Stimulated activated CD8-positive, alpha-beta memory T cell treated with anti-CD3 and anti-CD28 coated beads, Interleukin-7, amount 100 ng/mL, for 24 hours (primary cell): ENCODE results near the gene KLHDC7A.

Experiments
- DNase-seq: peaks from one replicate; pipeline ENCODE4 v3.0.0-alpha.2; 2020; ENCODE audit warnings: low read depth

The KLHDC7A gene

GRCh38 chr1:18508084-18508483 is 27.4 kb downstream of the KLHDC7A start:
- DNase-seq, result no peak

DNA sequence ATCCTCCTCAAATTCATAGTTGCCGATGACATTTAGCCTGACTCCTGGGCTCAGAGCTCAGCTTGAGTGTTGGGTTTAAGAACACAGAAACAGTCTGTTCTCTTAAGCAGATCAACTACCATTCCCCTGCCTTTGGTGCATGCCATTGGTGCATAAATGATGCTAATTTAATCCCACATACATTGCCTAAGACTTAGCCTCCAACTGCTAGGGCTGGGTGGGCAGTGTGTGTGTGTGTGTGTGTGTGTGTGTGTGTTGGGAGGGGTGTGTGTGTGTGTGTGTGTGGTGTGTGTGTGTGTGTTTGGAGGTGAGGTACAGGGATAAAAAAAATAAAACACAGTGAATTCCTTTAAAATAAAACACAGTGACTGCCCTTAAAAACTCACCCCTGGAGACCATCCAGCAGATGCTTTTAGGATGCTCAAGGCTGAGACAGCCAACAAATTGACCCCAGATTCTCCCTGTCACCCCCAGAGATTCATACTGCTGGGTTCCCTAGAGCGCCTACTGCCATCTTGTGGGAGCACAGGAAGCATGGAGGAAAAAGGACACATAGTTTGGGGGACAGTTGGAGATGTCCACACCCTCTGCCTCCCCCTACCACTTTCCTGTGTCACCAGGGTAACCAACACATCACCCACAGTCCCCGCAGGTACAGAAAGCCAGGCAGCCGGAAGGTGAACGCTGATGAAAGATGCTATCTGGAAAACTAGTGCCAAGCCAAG is 30.6 kb downstream of the KLHDC7A start:
- DNase-seq, result no peak

- DNase-seq, result no peak
These were observed 31.1 kb downstream of the KLHDC7A start for GRCh38 chr1:18511874-18512150.

- DNase-seq, result no peak
These were observed 32.2 kb downstream of the KLHDC7A start for GRCh38 chr1:18512883-18513282.

- DNase-seq, result no peak
These were observed 33.3 kb downstream of the KLHDC7A start for GRCh38 chr1:18513995-18514394.

- DNase-seq, result no peak
These were observed 34.5 kb downstream of the KLHDC7A start for GRCh38 chr1:18515120-18515667.

- DNase-seq, result no peak
These were observed 35.7 kb downstream of the KLHDC7A start for GRCh38 chr1:18516473-18516872.

DNA sequence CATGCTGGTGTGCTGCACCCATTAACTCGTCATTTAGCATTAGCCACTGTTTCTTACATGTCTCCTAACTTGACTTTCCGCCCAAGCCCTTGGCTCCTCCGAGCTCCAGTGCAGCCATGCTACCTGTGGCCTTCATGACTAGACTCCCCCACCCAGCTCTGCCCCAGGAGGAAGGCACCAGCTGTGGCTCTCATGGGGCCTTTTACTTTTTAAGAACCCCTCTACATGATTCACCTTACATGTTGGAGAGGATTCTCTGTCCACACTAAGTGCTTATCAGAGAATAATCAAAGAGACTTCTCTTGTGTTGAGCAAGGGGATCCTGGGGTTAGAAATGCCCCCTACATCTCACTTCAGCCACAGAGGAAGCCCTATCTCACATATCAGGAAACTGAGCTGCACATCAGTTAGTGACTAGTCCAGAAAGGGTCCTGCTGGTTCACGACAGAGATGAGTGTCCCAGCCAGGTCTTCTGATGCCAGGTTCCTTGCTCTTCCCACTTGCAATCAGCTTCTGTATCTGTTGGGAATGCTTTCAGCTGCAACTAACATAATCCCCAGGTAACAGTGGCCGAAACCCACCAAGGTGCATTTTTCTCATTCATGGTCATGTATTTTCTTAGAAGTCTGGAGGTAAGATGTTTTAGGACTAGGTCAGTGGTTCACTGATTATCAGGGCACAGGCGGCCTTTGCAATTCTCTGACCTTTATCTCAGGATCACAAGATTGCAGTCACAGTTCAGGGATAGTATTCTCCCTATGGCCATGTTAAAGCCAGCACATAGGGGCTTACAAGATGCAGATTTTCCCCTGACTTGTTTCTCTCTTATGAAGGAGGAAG is 45.9 kb downstream of the KLHDC7A start:
- DNase-seq, result no peak

DNA sequence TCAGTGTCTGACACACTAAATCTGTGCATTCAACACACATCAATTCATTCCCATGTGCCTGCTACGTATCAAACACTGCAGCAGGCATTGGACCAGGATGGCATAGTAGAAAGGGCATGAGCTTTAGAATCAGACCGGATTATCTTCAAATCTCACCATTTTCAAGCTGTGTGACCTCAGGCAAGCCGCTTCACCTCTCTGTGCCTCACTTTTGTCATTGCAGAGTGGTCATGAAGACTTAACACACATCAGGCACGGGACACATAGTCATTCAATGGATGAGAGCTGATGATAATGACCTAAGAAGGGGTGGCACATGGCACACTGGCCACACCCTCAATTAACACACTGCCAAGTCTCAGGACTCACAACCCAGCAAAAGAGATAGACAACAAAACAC is 46.8 kb downstream of the KLHDC7A start:
- no peak for DNase-seq

- no peak for DNase-seq
These were observed 47.2 kb downstream of the KLHDC7A start for GRCh38 chr1:18527921-18528320.

- DNase-seq, result no peak
These were observed 47.9 kb downstream of the KLHDC7A start for GRCh38 chr1:18528616-18529015.

DNA sequence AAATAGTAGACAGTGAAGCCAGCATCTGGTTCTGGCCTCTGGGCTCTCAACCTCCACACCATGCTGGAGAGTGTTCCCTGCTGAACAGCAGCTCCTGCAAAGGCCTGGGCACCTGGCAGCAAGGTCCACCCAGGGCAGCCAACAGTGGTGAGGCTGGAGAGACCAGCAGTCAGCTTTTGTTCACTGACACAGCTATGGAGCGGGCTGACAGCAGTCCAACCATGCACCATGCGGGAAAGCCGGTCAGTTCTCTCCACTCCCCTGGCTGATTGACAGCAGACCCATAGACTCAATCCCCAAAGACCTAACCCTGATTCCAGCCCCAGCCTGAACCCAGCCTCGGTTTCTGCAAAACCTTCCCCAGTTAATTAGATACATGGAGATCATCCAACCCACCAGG is 49.0 kb downstream of the KLHDC7A start:
- no peak for DNase-seq

- no peak for DNase-seq
These were observed 50.1 kb downstream of the KLHDC7A start for GRCh38 chr1:18530587-18531502.

DNA sequence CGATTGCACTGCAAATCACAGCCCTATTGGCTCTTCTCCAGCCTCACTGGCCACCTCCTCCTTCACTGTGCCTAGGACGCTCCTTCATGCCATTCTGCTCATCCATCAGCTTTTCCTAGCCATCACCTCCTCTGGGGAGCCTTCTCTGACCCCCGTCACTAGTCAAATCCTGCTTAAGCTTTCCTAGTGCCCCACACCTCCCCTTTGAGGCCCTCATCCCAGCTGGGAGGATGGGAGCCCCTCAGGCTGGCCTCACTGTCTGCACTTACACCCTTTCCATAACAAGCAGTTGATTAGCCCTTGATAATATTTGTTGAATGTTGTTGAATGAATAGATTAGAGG is 50.7 kb downstream of the KLHDC7A start:
- no peak for DNase-seq

DNA sequence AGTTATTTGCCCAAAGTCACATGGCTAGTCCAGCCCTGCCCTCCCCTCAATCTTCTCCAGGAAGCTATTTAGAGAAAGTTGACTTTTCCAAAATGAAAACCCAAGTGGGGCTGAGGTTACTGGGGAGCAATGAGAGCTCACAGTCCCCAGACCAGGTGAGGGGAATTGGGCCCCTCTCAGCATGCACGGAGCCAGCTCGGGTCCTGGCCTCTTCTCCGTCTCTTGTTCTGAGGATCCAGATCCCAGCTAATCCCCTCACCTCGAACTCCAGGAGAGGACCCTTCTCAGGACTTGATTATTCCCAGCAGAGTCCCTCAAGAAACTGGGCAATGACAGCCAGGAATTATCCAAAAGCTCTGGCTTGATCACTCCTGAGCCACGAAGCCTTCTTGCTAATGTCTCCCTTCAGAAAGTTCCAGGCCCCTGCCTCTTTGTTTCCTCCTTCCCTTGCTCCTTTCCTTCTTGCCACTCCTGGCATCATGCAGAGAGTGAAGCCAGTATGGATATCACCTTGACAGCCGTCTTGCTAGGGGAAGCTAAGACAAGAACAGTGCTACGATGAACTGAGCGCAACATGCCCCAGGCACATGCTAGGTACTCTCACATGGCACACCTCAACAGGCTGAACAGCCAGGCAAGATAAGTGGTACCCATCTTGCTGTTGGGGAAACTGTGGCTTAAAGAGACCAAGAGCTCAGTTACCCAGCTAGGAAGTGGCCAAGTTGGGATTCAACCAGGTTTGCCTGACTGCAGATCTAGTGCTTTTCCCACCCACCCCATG is 51.9 kb downstream of the KLHDC7A start:
- no peak for DNase-seq

GRCh38 chr1:18533259-18533658 is 52.5 kb downstream of the KLHDC7A start:
- DNase-seq, result no peak

GRCh38 chr1:18534810-18535205 is 54.1 kb downstream of the KLHDC7A start:
- DNase-seq, result no peak
